Testis (tissue), 2 donors: ENCODE measurements around the gene CACNB4.

ENCODE experiments used
- CTCF ChIP-seq, 3 experiments: fragments of 450-650 bp in 2 of 3; fragments of 200-600 bp in 1 of 3; sonication (generic) in 1 of 3; IDR thresholded peaks; one replicate each; pipeline ENCODE4 v1.5.1; 2016 to 2019; ENCODE audit warnings: antibody characterized with exemption in 3 of 3, mild to moderate bottlenecking in 2 of 3, moderate library complexity in 1 of 3
- POLR2A ChIP-seq: fragments of 450-650 bp; IDR thresholded peaks from one replicate; pipeline ENCODE4 v1.6.1; 2017; ENCODE audit warnings: antibody characterized with exemption, mild to moderate bottlenecking, moderate library complexity

- no peak for TF ChIP-seq CTCF (IDR thresholded peaks at IDR 0.05)
- TF ChIP-seq POLR2A, result no peak
These were observed 219.9 kb downstream of the CACNB4 start for GRCh38 chr2:151878655-151879563.
